Effector memory CD4-positive, alpha-beta T cell (primary cell): ENCODE data around the gene HDGFL2.

Experiments used
- DNase-seq, 3 donors: peaks; one replicate each; pipeline ENCODE4 v3.0.0-alpha.2; 2020
- H3K27ac ChIP-seq: 2 replicates; pipeline ENCODE4 v1.7.0; 2013; ENCODE audit warnings: mild to moderate bottlenecking, low read length, moderate library complexity; ENCODE audit not compliant: insufficient read depth, poor library complexity, severe bottlenecking
- H3K27me3 ChIP-seq: replicated peaks from 2 replicates; pipeline ENCODE4 v1.7.0; 2013; ENCODE audit warnings: mild to moderate bottlenecking, low read length; ENCODE audit not compliant: insufficient read depth, control insufficient read depth, poor library complexity, severe bottlenecking
- H3K36me3 ChIP-seq: 2 replicates; pipeline ENCODE4 v1.7.0; 2013; ENCODE audit warnings: mild to moderate bottlenecking, low read length, moderate library complexity; ENCODE audit not compliant: control insufficient read depth, insufficient read depth
- H3K4me1 ChIP-seq: 2 replicates; pipeline ENCODE4 v1.7.0; 2013; ENCODE audit warnings: low read length, mild to moderate bottlenecking; ENCODE audit not compliant: control insufficient read depth, insufficient read depth, poor library complexity, severe bottlenecking
- H3K4me3 ChIP-seq: 2 replicates; pipeline ENCODE4 v1.7.0; 2013; ENCODE audit warnings: low read length, low read depth, mild to moderate bottlenecking; ENCODE audit not compliant: insufficient read depth, poor library complexity, severe bottlenecking
- H3K9me3 ChIP-seq: 2 replicates; pipeline ENCODE4 v1.7.0; 2013; ENCODE audit warnings: mild to moderate bottlenecking, low read length, moderate library complexity; ENCODE audit not compliant: control insufficient read depth

Gene HDGFL2

DNA sequence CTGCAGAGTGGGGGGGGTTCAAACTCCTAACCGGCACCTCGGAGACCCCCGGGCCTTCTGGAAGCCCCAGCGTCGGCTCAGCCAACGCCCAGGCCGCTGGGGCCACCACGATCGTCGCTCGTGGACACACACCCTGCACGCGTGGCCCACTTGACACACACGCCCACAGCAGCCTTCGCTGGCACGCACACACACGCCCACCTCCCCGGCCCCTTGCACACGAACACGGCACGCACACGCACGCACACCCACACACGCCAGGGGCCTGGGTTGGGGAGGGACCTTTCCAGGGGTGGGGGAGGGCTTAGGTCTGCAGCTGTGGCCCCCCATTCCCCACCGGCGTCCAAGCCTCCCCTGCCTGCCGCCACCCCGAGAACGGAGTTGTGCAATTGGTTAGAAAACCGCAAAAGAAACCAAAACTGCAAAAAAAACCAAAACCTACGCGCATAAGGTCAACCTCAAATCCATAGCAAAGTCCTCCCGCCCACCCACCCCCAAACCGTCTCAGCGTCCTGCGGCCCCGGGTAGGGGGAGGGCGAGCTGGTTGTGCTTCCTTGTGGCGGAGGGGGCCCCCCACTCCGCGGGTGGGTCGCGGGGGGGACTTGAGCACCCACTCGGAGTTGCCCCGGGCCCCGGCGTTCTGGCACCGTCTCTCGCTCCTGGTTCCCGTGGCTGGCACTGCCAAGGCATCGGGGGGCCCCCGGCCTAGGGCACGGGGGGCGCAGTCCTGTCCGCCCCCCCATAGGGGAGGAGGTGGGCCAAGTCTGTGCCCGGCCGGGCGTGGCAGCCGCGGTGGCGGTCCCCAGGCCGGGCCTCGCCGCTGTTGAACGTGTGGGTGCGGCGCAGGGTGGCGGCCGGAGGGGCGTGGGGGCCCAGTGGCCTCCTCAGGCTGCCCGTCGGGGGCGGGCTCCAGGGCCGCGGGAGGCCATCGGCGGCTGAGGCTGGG, 71.1 kb downstream of the HDGFL2 start:
- no peak for DNase-seq
- Histone ChIP-seq H3K9me3 (no peaks in the 10 kb centered on the region), H3K27me3 (no peaks in the 10 kb centered on the region), H3K36me3 (no peaks in the 10 kb centered on the region), H3K27ac (no peak overlapping the region), H3K4me3 (no peak overlapping the region), H3K4me1 (no peaks in the 10 kb centered on the region)

- Histone ChIP-seq H3K36me3 (no peaks in the 10 kb centered on the region), H3K4me1 (no peaks in the 10 kb centered on the region)
Observed at GRCh38 chr19:4543842-4544647, 71.9 kb downstream of the HDGFL2 start.

GRCh38 chr19:4547303-4548237, 75.5 kb downstream of the HDGFL2 start:
- H3K27me3 ChIP-seq, result no peaks in the 10 kb centered on the region
- no peaks in the 10 kb centered on the region for H3K9me3 ChIP-seq
- no peak overlapping the region for H3K27ac ChIP-seq
- H3K4me3 ChIP-seq, result no peak overlapping the region
- no peaks in the 10 kb centered on the region for H3K36me3 ChIP-seq
- no peaks in the 10 kb centered on the region for H3K4me1 ChIP-seq
- no peak for DNase-seq

More at GRCh38 chr19:4543842-4544647, 71.9 kb downstream of the HDGFL2 start:
- Histone ChIP-seq H3K27ac (no peak overlapping the region), H3K9me3 (no peaks in the 10 kb centered on the region), H3K27me3 (no peaks in the 10 kb centered on the region), H3K4me3 (no peak overlapping the region)
- DNase-seq, result no peak

GRCh38 chr19:4548238-4548584, 76.1 kb downstream of the HDGFL2 start:
- Histone ChIP-seq H3K4me1 (no peaks in the 10 kb centered on the region), H3K4me3 (no peak overlapping the region), H3K9me3 (no peaks in the 10 kb centered on the region), H3K27me3 (no peaks in the 10 kb centered on the region), H3K27ac (no peak overlapping the region), H3K36me3 (no peaks in the 10 kb centered on the region)
- no peak for DNase-seq

GRCh38 chr19:4550018-4550417, 77.9 kb downstream of the HDGFL2 start:
- Histone ChIP-seq H3K27ac (no peak overlapping the region), H3K36me3 (no peaks in the 10 kb centered on the region), H3K4me3 (no peak overlapping the region), H3K9me3 (no peaks in the 10 kb centered on the region), H3K4me1 (no peaks in the 10 kb centered on the region), H3K27me3 (no peaks in the 10 kb centered on the region)
- no peak for DNase-seq

GRCh38 chr19:4550479-4551050, 78.5 kb downstream of the HDGFL2 start:
- no peaks in the 10 kb centered on the region for H3K4me1 ChIP-seq
- no peak for DNase-seq
- no peak overlapping the region for H3K4me3 ChIP-seq
- no peaks in the 10 kb centered on the region for H3K9me3 ChIP-seq
- no peaks in the 10 kb centered on the region for H3K36me3 ChIP-seq
- H3K27ac ChIP-seq, result no peak overlapping the region
- H3K27me3 ChIP-seq, result no peaks in the 10 kb centered on the region
